HG03108 (cell line): ENCODE measurements around the gene SULT2B1.

Experiments
- ATAC-seq: cut with Tn5 transposase; IDR thresholded peaks from one replicate; pipeline ENCODE4 v1.9.1; 2021; ENCODE audit warnings: moderate library complexity; ENCODE audit not compliant: unreplicated experiment

Gene SULT2B1

DNA sequence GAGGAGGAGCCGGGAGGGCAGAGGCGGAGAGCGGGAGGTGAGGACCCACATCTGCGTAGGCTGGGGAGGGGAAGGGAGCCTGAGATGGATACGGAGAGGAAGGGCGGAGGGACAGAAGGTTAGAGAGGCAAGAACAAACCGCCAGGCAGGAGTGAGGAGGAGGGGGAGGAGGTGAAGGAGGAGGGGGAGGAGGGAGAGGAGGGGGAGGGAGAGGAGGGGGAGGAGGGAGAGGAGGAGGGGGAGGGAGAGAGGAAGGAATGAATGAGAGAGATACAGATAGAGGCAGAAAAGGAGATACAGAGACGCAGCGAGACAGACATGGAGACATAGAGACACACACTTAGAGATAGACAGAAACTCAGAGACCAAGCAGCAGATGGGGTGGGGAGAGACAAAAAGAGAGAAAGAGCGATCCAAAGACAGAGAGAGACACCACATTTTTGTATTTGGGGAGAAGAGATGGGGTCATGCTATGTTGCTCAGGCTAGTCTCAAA is 94.8 kb downstream of the SULT2B1 start:
- ATAC-seq, result no peak

DNA sequence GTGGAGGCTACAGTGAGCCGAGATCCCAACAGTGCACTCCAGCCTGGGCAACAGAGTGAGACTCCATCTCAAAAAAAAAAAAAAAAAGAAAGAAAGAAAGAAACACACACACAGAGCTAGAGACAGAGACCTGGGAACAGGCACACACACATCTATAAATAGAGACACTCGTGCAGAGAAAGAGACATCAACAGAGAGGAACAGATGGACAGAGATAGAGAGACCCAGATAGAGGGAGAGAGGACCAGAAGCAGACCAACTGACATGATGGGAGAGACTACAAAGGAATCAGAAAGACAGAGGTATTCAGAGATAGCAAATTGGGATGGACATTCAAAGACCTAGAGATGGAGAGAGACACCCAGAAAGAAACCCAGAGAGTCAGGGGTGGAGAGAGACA is 96.2 kb downstream of the SULT2B1 start:
- ATAC-seq, result no peak
